ENCODE results near the gene SLF2. TPM values are rescaled to one million over a fixed set of nuclear protein-coding genes. Genes with fewer than 3 reads are reported as not detected.

Gene SLF2
- total and polyA plus RNA-seq, 9 of the 15 experiments (the other 6 are each of a cell fraction or from before 2014, with no cell fraction given) = 1.7 to 18.4 (median 7.8) TPM

- peak in 1 of 3 experiments; percentile 53 for TF ChIP-seq YY1 (IDR thresholded peaks at IDR 0.05; ENCODE audit: borderline replicate concordance in 1 of 3, control insufficient read depth in 1 of 3, extremely low read depth in 1 of 3, insufficient read depth in 3 of 3, insufficient read length in 1 of 3, insufficient replicate concordance in 2 of 3, low read depth in 1 of 3, low read length in 2 of 3)
- TF ChIP-seq ARID1B (IDR thresholded peaks at IDR 0.05) = peak; percentile 50; the same call in 1 of the 2 replicates
- no peak for TF ChIP-seq ADNP (tag; IDR thresholded peaks at IDR 0.05)
- TF ChIP-seq MYC (IDR thresholded peaks at IDR 0.05; ENCODE audit: low read depth, low read length) = peak; percentile 69
- TF ChIP-seq MYC (CRISPR knock-in tag; IDR thresholded peaks at IDR 0.05; ENCODE audit: borderline replicate concordance, low read depth) = no peak
- TF ChIP-seq CHCHD3 (CRISPR knock-in tag; IDR thresholded peaks at IDR 0.05) = no peak
- TF ChIP-seq SRF (CRISPR knock-in tag; IDR thresholded peaks at IDR 0.05) = 0 out of 4 replicates have a peak, but pooled peaks of 1 of the 2 experiments have one; percentile 40
Measured at GRCh38 chr10:101011517-101012423, 99.0 kb downstream of the SLF2 start (continued).
